Measurements from ENCODE around the gene OR2T10. TPM values are rescaled to one million over a fixed set of nuclear protein-coding genes. Genes with fewer than 3 reads are reported as not detected.
"Not testable (repeated sequence)": the region's sequence is repeated elsewhere in the genome, so short reads cannot be mapped to it uniquely, and the experiment has no call there.

Gene OR2T10
- total and polyA plus RNA-seq, 2 of the 4 experiments (the other 2 are of a cell fraction): not detected

DNA sequence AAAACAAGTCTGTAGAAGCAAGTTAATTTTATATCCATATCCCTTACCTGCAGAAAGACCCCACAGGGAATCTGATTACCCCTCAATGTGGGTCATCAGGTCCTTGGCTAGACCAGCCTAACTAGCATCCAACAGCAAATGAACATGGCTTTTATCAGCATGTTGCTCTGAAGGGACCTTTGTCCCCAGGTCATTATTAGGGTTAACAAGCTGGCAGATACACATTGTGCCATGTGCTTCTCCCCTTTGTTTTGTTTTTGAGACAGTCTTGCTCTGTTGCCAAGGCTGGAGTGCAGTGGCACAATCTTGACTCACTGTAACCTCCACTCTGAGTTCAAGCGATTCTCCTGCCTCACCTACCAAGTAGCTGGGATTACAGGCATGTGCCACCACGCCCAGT is 37.5 kb upstream of the OR2T10 start, which contains the start of gene OR2T11:
TSS of gene OR2T11 (minus strand) at position 101 of the 400 bp plus-strand sequence. CDS start 7,963 bp downstream, outside the sequence.
- no CpG with 5 or more reads among the region's 2 CpGs for WGBS, 2 experiments (ENCODE audit: extremely low coverage in 2 of 2, insufficient read length in 1 of 2)
- H3K4me2 ChIP-seq (ENCODE audit: low read depth, low read length); H2AFZ ChIP-seq (replicated peaks; ENCODE audit: low read length, poor library complexity); H3K9me1 ChIP-seq (ENCODE audit: insufficient read depth, low read length); CTCF ChIA-PET; H2BK20ac ChIP-seq (ENCODE audit: low read depth, low read length); dilution Hi-C loops (cut with HindIII; ENCODE audit: low sequenced_read_pairs, unreplicated experiment); H3K27ac ChIP-seq (ENCODE audit: insufficient read depth, low read length); ATAC-seq (ENCODE audit: low read depth); H3K36me3 ChIP-seq (ENCODE audit: control insufficient read depth, insufficient read depth, low read length); H3K23ac ChIP-seq (ENCODE audit: low read depth, low read length); H4K5ac ChIP-seq (ENCODE audit: low read depth, low read length); H3K4ac ChIP-seq (ENCODE audit: low read depth, low read length); in situ Hi-C loops (cut with MboI; ENCODE audit: low sequenced_read_pairs); H3K79me1 ChIP-seq (ENCODE audit: low read depth in 1 of 2, low read length in 2 of 2); H3K56ac ChIP-seq (ENCODE audit: extremely low read depth, insufficient read depth, low read length); H3K9me3 ChIP-seq (ENCODE audit: control insufficient read depth, insufficient read depth, low read length); H3K9ac ChIP-seq (ENCODE audit: low read depth, low read length); BruUV-seq (replicated peaks); POLR2A ChIA-PET (ENCODE audit: unreplicated experiment); H2AK5ac ChIP-seq (ENCODE audit: low read depth, low read length); DNase-seq; H4K91ac ChIP-seq (ENCODE audit: insufficient read depth, low read depth, low read length); H4K8ac ChIP-seq (ENCODE audit: low read depth in 2 of 2, low read length in 2 of 2); H2BK15ac ChIP-seq (ENCODE audit: low read depth, low read length); H2BK120ac ChIP-seq (ENCODE audit: low read depth, low read length); H3K18ac ChIP-seq (ENCODE audit: low read depth, low read length); H3K4me1 ChIP-seq (ENCODE audit: control insufficient read depth, insufficient read depth, low read length); H4K20me1 ChIP-seq (ENCODE audit: insufficient read depth, low read length); H2AK9ac ChIP-seq (replicated peaks; ENCODE audit: low read depth, low read length, poor library complexity); intact Hi-C loops (cut with micrococcal nuclease); H3K4me3 ChIP-seq (ENCODE audit: insufficient read depth, low read depth, low read length); H2BK5ac ChIP-seq (ENCODE audit: low read depth, low read length, poor library complexity, severe bottlenecking); H3K14ac ChIP-seq (replicated peaks; ENCODE audit: low read depth, low read length); H3K27me3 ChIP-seq (ENCODE audit: control insufficient read depth, insufficient read depth, low read length): not testable (repeated sequence)

All from IMR-90 (cell line).